ENCODE measurements around the gene ITGB4. TPM values are rescaled to one million over a fixed set of nuclear protein-coding genes. Genes with fewer than 3 reads are reported as not detected.

The ITGB4 gene
- total and polyA plus RNA-seq, 2 of the 13 experiments (the other 11 are each of a cell fraction or from before 2014, with no cell fraction given), result 6.9 to 14.5 TPM

GRCh38 chr17:75783803-75784472, 62.7 kb downstream of the ITGB4 start (continued):
- TF ChIP-seq ETS1 (CRISPR knock-in tag; IDR thresholded peaks at IDR 0.05) (peak; percentile 35; the same call in 1 of the 2 replicates), SOX13 (IDR thresholded peaks at IDR 0.05) (no peak), SOX13 (CRISPR knock-in tag; conservative IDR thresholded peaks at IDR 0.05 in 1 of 2, IDR thresholded peaks at IDR 0.05 in 1 of 2) (0 out of 4 replicates have a peak, but pooled peaks of 1 of the 2 experiments have one; percentile 2), ZSCAN5A (CRISPR knock-in tag; IDR thresholded peaks at IDR 0.05; ENCODE audit: borderline replicate concordance) (0 out of 2 replicates have a peak, but pooled peaks have one; percentile 22), ZNF256 (CRISPR knock-in tag; conservative IDR thresholded peaks at IDR 0.05) (peak; percentile 86; the same call in 1 of the 2 replicates), ZNF800 (CRISPR knock-in tag; IDR thresholded peaks at IDR 0.05) (peak; percentile 93), EEA1 (CRISPR knock-in tag; IDR thresholded peaks at IDR 0.05; ENCODE audit: borderline replicate concordance) (0 out of 2 replicates have a peak, but pooled peaks have one; percentile 12), ZNF850 (CRISPR knock-in tag; conservative IDR thresholded peaks at IDR 0.05) (peak; percentile 81; the same call in 1 of the 2 replicates), ZMYM2 (CRISPR knock-in tag; IDR thresholded peaks at IDR 0.05) (0 out of 2 replicates have a peak, but pooled peaks have one; percentile 41), CREB3 (CRISPR knock-in tag; IDR thresholded peaks at IDR 0.05) (0 out of 2 replicates have a peak, but pooled peaks have one; percentile 64), ZBTB34 (CRISPR knock-in tag; IDR thresholded peaks at IDR 0.05) (no peak), SNAI1 (CRISPR knock-in tag; IDR thresholded peaks at IDR 0.05; ENCODE audit: borderline replicate concordance) (0 out of 2 replicates have a peak, but pooled peaks have one; percentile 61), HOXA9 (CRISPR knock-in tag; IDR thresholded peaks at IDR 0.05; ENCODE audit: borderline replicate concordance) (0 out of 2 replicates have a peak, but pooled peaks have one; percentile 11), PREB (CRISPR knock-in tag; IDR thresholded peaks at IDR 0.05) (0 out of 2 replicates have a peak, but pooled peaks have one; percentile 35), SATB2 (CRISPR knock-in tag; IDR thresholded peaks at IDR 0.05) (0 out of 2 replicates have a peak, but pooled peaks have one; percentile 50), NFKB2 (CRISPR knock-in tag; IDR thresholded peaks at IDR 0.05; ENCODE audit: borderline replicate concordance) (0 out of 2 replicates have a peak, but pooled peaks have one; percentile 70), FOXJ3 (CRISPR knock-in tag; IDR thresholded peaks at IDR 0.05; ENCODE audit: borderline replicate concordance) (peak; percentile 80; the same call in 1 of the 2 replicates)
